ENCODE data around the gene ZFPL1.

Gene ZFPL1

DNA sequence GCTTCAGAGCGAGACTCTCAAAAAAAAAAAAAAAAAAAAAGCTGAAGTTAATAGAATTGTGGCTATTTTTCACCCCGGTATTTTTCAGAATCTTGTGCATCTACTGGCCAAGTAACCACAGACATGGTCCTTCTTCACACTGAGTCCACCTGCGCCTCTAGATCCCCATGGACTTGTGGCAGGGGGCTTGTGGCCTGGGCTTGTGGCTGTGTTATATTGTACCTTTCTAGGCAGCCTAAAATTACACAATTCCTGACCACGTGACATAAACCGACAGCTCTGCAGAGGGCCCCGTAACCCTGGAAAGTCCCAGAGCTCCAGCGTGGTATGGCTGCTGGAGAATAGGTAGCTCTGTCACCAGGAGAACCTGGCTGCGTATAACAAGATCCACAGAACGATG lies 14.8 kb upstream of the ZFPL1 start:
- no peak for DNase-seq (ENCODE audit: low spot score in 2 of 2)
- H3K27ac Mint-ChIP-seq: no peak overlapping the region
- no peaks in the 10 kb centered on the region for H3K9me3 Mint-ChIP-seq
- H3K36me3 Mint-ChIP-seq: no peaks in the 10 kb centered on the region
- no peaks in the 10 kb centered on the region for H3K27me3 Mint-ChIP-seq
- no peak overlapping the region for H3K4me3 Mint-ChIP-seq
- no peak for ATAC-seq (ENCODE audit: low read depth)
- peaks cover 6% of the 10 kb centered on the region for H3K4me1 Mint-ChIP-seq

DNA sequence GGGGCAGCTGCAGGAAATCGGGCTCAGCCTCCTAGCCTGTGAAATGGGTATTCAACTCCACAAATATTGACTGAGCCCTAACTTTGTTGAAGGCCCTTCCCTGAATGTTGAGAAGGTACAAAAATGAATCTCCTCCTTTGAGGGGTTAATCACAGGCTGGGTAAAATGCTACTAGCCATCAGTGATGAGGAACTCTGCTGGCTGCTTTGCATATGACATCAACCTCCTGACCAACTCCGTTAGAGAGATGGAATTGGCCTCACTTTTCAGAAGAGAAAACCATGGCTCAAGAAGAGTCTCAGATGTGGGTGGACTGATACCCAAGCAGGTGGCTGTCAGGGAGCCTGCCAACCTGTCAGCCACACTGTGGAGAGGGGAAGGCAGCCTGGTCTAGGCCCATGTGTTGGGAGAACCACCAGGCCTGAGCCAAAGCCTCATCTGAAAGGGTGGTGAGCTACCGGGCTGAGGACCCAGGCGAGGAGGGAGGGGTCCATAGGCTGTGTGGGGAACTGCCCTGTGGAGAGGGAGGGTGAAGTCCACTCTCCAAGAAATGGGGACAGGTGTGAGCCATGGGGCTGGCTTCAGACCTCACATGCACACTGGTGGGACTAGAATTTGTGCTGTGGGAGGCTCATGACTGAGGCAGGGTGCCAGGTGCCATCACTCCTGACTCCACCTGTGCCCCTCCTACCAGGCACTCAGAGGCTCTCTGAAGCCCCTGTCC lies 12.0 kb upstream of the ZFPL1 start:
- no peak for DNase-seq (ENCODE audit: low spot score in 2 of 2)
- H3K4me1 Mint-ChIP-seq: peaks cover 6% of the 10 kb centered on the region
- no peaks in the 10 kb centered on the region for H3K27me3 Mint-ChIP-seq
- peak; percentile 74 for ATAC-seq (ENCODE audit: low read depth)
- H3K27ac Mint-ChIP-seq: peak overlapping the region; percentile 86
- peak overlapping the region; percentile 11 for H3K4me3 Mint-ChIP-seq
- no peaks in the 10 kb centered on the region for H3K36me3 Mint-ChIP-seq
- H3K9me3 Mint-ChIP-seq: no peaks in the 10 kb centered on the region

DNA sequence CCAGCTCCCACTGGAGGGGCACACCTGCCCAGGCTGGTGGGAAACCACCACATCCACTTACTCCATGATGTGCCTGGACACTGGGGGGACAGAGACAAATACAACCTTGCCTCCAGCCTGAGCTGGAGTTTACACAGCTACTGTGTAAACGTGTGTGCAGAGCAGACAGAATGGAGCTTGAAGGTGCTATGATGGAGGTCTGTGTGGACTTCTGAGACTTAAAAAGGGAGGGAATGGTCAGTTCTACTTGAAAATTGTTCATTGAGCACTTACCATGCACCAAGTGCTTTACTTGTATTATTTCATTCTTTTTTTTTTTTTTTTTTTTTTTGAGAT lies 11.4 kb upstream of the ZFPL1 start:
- H3K9me3 Mint-ChIP-seq: no peaks in the 10 kb centered on the region
- peaks cover 6% of the 10 kb centered on the region for H3K4me1 Mint-ChIP-seq
- no peak for ATAC-seq (ENCODE audit: low read depth)
- no peaks in the 10 kb centered on the region for H3K27me3 Mint-ChIP-seq
- no peak overlapping the region for H3K27ac Mint-ChIP-seq
- H3K36me3 Mint-ChIP-seq: no peaks in the 10 kb centered on the region
- H3K4me3 Mint-ChIP-seq: no peak overlapping the region
- DNase-seq (ENCODE audit: low spot score in 2 of 2): no peak

DNA sequence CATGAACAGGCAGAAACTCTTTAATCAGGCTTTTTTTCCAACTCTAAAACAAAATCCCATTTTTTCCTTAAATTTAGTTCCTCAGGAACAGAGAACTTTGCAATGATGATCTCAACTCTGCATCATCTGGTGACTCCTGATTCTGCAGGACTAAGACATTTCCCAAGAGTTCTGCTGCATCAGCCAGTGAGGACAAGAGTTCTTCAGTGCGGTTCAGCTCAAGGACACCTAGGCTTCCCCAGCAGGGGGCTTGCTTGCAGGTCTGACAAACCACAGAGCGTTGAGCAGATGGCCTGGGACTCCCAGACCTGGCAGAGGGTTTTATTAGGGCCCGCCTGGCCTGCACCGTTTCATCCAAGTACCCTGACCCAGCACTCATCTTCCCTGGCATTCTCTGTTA lies 6.6 kb upstream of the ZFPL1 start:
- Mint-ChIP-seq H3K4me1 (peaks cover 9% of the 10 kb centered on the region), H3K27me3 (no peaks in the 10 kb centered on the region), H3K36me3 (no peaks in the 10 kb centered on the region), H3K4me3 (no peak overlapping the region), H3K9me3 (no peaks in the 10 kb centered on the region), H3K27ac (no peak overlapping the region)
- no peak for ATAC-seq (ENCODE audit: low read depth)
- no peak for DNase-seq (ENCODE audit: low spot score in 2 of 2)

DNA sequence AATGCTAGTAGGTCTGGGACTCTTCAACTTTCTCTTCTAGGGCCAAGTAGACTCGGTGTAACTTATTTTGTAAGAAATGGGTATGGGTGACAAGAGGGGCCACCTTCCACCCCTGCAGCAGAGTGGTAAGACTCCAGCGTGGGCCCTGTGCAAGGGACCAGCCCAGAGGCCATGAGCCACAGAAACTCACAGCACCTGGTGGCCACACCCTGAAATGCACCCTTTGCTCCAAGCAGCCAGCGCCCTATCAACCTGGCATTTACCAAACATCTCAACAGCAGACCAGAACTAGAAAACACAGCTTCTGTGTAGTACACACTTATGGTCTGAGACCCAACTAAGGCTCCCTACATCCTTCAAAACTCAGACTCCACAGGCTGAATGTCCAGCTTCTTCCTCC lies 5.9 kb upstream of the ZFPL1 start:
- DNase-seq (ENCODE audit: low spot score in 2 of 2) (peak; percentile 66 to 67), ATAC-seq (ENCODE audit: low read depth) (peak; percentile 100)
- Mint-ChIP-seq H3K27me3 (no peaks in the 10 kb centered on the region), H3K27ac (peak overlapping the region; percentile 69), H3K9me3 (no peaks in the 10 kb centered on the region), H3K4me1 (peaks cover 12% of the 10 kb centered on the region), H3K4me3 (no peak overlapping the region), H3K36me3 (no peaks in the 10 kb centered on the region)

DNA sequence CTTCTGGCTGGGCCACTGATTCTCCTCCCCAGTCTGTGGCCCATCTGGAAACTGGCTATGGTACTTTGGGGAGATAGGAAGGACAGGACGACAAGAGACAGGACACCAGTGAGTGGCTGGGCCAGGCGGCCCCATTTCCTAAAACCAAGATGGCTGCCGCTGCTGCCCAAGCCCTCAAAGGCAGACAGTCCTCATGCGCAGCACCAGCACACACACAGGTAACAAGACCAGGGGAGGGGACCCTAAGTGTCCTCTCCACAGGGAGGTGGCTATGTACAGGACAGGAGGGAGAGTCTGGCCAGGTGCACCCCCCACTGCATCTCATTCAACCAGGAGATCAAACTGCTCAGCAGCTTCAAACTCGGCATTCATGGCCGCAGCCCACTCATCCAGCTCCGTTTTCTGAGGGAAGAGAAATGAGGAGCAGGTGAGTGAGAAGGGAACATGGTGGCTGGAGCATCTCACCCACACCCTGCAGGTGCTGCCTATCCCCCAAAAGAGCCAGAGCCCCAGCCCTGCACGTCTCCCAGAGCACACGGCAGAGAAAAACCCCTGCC lies 5.2 kb upstream of the ZFPL1 start:
- Mint-ChIP-seq H3K4me3 (no peak overlapping the region), H3K36me3 (no peaks in the 10 kb centered on the region), H3K4me1 (peaks cover 17% of the 10 kb centered on the region), H3K27me3 (no peaks in the 10 kb centered on the region), H3K9me3 (no peaks in the 10 kb centered on the region), H3K27ac (peak overlapping the region; percentile 69)
- DNase-seq (ENCODE audit: low spot score in 2 of 2) (no peak), ATAC-seq (ENCODE audit: low read depth) (no peak)

DNA sequence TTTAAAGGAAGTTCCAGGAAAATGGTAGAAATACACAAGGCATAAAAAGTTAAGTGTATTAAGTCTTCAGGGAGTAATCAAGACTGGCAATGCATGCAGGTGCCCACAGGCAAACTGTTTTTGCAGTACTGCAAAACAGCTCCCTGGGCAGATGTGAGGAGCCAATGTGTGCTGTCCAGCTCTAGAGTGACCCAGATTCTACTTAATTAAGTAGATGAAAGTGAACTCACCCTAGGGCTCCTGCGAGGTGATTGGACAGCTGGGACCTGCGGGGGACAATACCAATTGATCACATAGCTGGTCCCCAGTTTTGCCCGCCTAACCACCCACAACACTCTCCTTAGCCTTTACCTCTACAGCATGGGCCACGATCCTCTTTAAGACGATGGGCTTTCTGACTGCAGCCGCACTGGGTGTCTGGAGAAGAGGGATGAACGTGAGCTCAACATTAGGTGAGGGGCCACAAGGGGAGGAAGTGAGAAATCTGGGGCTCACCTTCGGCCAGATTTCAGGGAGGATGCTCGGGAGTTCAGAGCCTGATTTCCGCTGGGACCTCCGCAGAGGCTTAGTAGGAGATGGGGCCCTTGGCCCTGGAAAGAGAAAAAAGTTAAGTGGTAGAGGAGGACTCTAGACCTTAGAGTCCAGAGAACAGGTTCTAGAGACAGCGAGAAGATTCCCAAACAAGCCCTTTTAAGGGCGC lies 738 bp upstream of the ZFPL1 start:
- H3K36me3 Mint-ChIP-seq: peaks cover 12% of the 10 kb centered on the region
- no peak for ATAC-seq (ENCODE audit: low read depth)
- no peak for DNase-seq (ENCODE audit: low spot score in 2 of 2)
- no peaks in the 10 kb centered on the region for H3K27me3 Mint-ChIP-seq
- no peaks in the 10 kb centered on the region for H3K9me3 Mint-ChIP-seq
- H3K27ac Mint-ChIP-seq: peak overlapping the region; percentile 98
- peaks cover 22% of the 10 kb centered on the region for H3K4me1 Mint-ChIP-seq
- peak overlapping the region; percentile 91 for H3K4me3 Mint-ChIP-seq

DNA sequence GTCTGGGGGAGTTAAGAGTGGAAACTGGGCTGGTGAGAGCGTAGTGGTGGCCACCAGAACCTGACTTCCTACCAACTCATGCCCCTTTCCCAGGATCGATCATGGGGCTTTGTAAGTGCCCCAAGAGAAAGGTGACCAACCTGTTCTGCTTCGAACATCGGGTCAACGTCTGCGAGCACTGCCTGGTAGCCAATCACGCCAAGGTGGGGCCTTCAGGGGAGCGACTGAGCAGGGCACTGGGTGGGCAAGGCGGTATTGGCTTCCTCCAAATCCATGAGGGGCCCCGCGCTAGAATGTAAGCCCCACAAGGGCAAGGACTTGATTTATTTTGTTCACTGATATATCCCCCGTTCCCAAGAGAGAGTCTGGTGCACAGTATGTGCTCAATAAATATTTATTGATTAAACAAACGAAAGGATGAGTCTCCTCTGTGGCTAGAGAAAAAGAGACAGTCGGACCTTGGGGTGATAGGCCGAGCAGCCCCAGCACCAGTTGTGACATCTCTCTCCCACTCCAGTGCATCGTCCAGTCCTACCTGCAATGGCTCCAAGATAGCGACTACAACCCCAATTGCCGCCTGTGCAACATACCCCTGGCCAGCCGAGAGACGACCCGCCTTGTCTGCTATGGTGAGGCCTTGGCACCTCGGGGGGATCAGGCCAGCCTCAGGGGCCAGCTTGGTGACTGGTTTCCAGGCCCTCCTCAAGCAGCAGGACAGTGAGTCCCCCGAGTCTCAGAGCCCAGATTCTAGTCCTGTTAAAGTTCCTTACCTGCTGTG lies 765 bp downstream of the ZFPL1 start:
- ATAC-seq (ENCODE audit: low read depth) (peak; percentile 6), DNase-seq (ENCODE audit: low spot score in 2 of 2) (no peak)
- Mint-ChIP-seq H3K9me3 (no peaks in the 10 kb centered on the region), H3K4me1 (peaks cover 16% of the 10 kb centered on the region), H3K27me3 (no peaks in the 10 kb centered on the region), H3K36me3 (peaks cover 22% of the 10 kb centered on the region), H3K27ac (peak overlapping the region; percentile 98), H3K4me3 (peak overlapping the region; percentile 91)

DNA sequence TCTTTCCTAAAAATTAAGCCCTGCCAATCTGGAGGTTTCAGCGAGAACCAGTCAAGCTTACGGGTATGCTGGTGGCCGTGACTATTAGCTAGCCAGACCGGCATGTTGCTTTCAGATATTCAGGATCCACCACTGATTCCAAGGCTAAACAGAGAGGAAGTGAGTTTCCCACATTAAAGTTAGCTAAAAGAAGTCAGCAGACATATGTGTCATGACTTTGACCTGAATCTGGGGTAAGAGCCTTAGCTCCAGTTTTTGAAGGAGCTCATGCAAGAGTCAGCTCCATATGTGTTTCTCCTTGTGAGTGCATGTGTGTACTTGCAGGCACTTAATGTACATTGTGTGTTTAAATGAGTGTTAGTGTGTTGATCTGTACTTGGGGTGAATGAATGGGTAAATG lies 1.4 kb downstream of the ZFPL1 start:
- peak overlapping the region; percentile 7 for H3K27ac Mint-ChIP-seq
- H3K27me3 Mint-ChIP-seq: no peaks in the 10 kb centered on the region
- H3K36me3 Mint-ChIP-seq: peaks cover 22% of the 10 kb centered on the region
- DNase-seq (ENCODE audit: low spot score in 2 of 2): no peak
- peaks cover 16% of the 10 kb centered on the region for H3K4me1 Mint-ChIP-seq
- no peaks in the 10 kb centered on the region for H3K9me3 Mint-ChIP-seq
- no peak for ATAC-seq (ENCODE audit: low read depth)
- H3K4me3 Mint-ChIP-seq: peak overlapping the region; percentile 91

DNA sequence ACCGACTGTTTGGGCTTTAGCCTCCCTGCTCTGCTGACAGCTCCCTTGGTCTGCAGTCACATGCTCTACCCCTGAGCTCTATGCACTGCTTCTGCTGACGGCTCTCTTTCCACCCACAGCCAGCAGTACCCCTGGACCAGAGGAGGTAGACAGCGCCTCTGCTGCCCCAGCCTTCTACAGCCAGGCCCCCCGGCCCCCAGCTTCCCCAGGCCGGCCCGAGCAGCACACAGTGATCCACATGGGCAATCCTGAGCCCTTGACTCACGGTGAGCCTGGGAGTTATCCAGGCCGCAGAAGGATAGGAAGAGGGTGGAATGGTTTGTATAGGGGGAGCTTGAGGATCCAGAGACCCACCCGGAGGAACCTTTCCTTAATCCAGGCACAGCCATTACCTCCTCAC lies 2.8 kb downstream of the ZFPL1 start:
- Mint-ChIP-seq H3K4me3 (no peak overlapping the region), H3K27ac (no peak overlapping the region), H3K9me3 (no peaks in the 10 kb centered on the region), H3K4me1 (peaks cover 16% of the 10 kb centered on the region), H3K27me3 (no peaks in the 10 kb centered on the region), H3K36me3 (peaks cover 22% of the 10 kb centered on the region)
- DNase-seq (ENCODE audit: low spot score in 2 of 2): no peak
- ATAC-seq (ENCODE audit: low read depth): no peak

DNA sequence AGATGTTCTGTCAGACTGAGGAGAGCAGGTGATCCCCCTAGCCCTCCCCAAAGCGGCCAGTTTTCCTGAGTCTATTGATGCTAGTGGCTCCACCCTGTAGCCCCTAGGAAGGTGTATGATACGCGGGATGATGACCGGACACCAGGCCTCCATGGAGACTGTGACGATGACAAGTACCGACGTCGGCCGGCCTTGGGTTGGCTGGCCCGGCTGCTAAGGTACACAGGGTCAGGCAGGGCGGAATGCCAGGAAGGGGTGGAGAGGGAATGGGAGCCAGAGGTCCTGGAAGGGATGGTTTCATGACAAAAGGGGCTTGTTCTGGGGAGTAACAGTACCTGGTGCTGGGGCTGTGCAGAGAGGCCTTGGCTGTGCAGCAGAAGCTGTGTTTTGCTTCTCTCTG lies 3.2 kb downstream of the ZFPL1 start:
- no peak overlapping the region for H3K27ac Mint-ChIP-seq
- DNase-seq (ENCODE audit: low spot score in 2 of 2): no peak
- H3K4me3 Mint-ChIP-seq: no peak overlapping the region
- H3K9me3 Mint-ChIP-seq: no peaks in the 10 kb centered on the region
- H3K4me1 Mint-ChIP-seq: peaks cover 16% of the 10 kb centered on the region
- ATAC-seq (ENCODE audit: low read depth): no peak
- no peaks in the 10 kb centered on the region for H3K27me3 Mint-ChIP-seq
- peaks cover 22% of the 10 kb centered on the region for H3K36me3 Mint-ChIP-seq

DNA sequence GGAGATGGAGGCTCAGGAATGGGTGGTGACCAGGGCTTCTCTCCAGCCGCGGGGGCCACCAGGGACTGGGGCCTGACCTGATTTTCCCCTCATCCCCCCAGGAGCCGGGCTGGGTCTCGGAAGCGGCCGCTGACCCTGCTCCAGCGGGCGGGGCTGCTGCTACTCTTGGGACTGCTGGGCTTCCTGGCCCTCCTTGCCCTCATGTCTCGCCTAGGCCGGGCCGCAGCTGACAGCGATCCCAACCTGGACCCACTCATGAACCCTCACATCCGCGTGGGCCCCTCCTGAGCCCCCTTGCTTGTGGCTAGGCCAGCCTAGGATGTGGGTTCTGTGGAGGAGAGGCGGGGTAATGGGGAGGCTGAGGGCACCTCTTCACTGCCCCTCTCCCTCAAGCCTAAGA lies 3.8 kb downstream of the ZFPL1 start:
- no peaks in the 10 kb centered on the region for H3K27me3 Mint-ChIP-seq
- no peak overlapping the region for H3K4me3 Mint-ChIP-seq
- peaks cover 15% of the 10 kb centered on the region for H3K4me1 Mint-ChIP-seq
- H3K27ac Mint-ChIP-seq: no peak overlapping the region
- H3K9me3 Mint-ChIP-seq: no peaks in the 10 kb centered on the region
- DNase-seq (ENCODE audit: low spot score in 2 of 2): no peak
- H3K36me3 Mint-ChIP-seq: peaks cover 22% of the 10 kb centered on the region
- ATAC-seq (ENCODE audit: low read depth): no peak

DNA sequence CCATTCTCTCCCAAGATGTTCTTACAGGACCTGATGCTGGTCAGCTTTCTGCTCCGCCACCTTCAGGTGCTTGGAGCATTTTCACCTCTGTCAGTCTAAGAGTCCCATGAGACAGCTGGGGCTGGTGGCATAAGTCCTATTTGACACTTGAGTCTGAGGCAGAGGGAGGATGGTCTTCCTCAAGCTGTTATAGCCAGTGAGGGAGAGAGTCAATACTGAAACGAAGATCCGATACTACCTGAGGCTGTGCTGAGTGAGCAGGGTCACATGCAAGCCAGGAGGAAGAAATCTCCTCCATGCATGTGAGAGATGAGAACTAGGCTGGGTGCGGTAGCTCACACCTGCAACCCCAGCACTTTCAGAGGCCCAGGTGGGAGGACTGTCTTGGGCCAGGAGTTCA lies 5.6 kb downstream of the ZFPL1 start:
- no peak for ATAC-seq (ENCODE audit: low read depth)
- no peaks in the 10 kb centered on the region for H3K9me3 Mint-ChIP-seq
- no peak overlapping the region for H3K27ac Mint-ChIP-seq

DNA sequence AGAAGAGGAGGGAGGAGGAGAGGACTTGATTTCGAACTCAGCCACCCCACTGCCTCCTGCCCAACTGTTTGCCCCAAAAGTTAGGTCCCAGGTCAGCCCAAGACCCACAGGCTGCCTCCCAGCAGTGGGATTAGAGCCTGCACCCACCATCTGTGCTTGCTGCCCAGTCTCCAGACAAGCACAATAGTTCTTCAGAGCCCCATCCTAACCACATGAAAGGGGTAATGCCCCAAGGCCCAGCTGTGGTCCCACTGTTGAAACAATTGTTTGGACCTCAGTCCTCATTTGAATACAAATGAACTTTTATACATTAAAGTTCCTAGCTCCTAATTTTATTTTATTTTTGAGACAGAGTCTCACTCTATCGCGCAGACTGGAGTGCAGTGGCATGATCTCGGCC lies 6.6 kb downstream of the ZFPL1 start:
- H3K27me3 Mint-ChIP-seq: no peaks in the 10 kb centered on the region
- no peak for DNase-seq (ENCODE audit: low spot score in 2 of 2)
- H3K4me1 Mint-ChIP-seq: peaks cover 3% of the 10 kb centered on the region
- no peaks in the 10 kb centered on the region for H3K9me3 Mint-ChIP-seq
- peaks cover 18% of the 10 kb centered on the region for H3K36me3 Mint-ChIP-seq
- no peak overlapping the region for H3K27ac Mint-ChIP-seq
- ATAC-seq (ENCODE audit: low read depth): no peak
- no peak overlapping the region for H3K4me3 Mint-ChIP-seq

More for the DNA sequence above, 5.6 kb downstream of the ZFPL1 start:
- Mint-ChIP-seq H3K4me1 (peaks cover 5% of the 10 kb centered on the region), H3K27me3 (no peaks in the 10 kb centered on the region), H3K4me3 (no peak overlapping the region), H3K36me3 (peaks cover 20% of the 10 kb centered on the region)
- no peak for DNase-seq (ENCODE audit: low spot score in 2 of 2)

Data from memory B cell (primary cell).